Measurements from ENCODE around the gene LOXL3.

LOXL3 gene

DNA sequence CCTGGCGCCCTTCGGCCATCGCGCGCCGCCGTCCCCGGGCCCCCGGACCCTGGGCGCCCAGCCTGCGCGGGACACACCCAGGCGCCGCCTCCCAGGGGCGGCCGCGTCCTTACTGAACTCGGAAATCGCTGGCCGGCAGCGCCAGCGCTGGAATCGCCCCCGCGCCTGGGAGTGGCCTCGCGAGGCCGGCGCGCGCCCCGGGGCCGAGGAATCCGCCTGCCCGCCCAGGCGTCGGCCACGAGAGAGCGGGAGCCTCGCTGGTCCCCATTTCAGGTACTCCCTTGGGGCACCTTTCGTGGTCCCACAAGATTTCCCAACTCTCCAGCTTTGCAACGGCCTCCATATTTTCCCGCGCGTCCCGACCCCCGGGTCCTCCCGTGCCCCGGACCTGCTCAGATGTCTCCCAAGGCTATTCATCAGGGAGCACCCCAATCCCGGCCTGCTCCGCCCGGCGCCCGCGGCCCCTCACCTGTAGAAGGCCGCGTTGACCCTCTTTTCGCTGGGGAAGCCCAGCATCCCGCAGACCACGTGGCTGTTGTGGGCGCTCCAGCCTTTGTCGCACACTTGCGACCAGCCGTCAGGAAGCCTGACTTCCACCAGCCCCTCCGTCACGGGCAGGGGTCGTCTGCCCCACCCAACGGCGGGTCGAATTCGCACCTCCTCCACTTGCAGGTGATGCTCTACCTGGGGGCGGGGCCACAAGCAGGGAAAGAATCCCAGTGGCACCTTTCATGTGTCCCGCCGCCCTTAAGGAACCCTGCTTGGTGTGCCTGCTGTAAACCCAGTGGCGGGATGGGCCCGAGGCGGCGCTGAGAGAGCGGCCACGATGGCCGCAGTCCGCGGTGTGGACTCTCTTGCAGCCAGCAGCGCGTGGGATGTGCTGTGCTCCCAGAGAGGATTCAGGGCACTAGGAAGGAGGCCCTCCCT lies 4.6 kb downstream of the LOXL3 start:
- DNase-seq = no peak

DNA sequence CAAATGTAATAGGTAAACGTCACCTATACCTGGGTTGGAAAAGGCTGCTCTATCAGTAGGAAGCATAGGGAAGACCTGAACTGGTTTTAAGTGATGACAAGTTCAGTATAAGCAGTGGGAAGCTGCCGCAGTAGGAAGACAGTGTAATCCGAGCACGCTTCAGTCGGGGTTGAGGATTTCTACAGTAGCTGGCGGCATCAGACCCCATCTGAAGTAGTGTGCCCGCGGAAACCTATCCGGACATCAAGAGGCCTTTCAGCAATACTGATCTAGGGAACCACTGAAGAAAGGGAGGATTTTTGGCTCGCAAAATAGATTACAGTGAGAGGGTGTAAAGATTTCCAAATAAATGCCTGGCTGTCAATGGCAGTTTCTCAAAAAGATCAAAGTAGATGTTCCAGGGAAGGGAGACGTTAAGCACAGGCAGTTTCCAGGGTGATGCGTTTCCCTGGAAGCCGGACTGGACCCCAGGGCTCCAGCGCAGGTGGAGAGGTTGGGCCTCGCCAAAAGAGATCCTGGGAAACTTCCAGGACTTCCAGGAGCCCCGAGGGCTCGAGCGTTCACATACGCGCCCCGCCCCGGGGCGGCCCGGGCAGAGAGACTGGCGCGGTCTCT lies 5.3 kb downstream of the LOXL3 start:
- DNase-seq = no peak

GRCh38 chr2:74546004-74546403 lies 7.7 kb downstream of the LOXL3 start:
- DNase-seq = no peak

DNA sequence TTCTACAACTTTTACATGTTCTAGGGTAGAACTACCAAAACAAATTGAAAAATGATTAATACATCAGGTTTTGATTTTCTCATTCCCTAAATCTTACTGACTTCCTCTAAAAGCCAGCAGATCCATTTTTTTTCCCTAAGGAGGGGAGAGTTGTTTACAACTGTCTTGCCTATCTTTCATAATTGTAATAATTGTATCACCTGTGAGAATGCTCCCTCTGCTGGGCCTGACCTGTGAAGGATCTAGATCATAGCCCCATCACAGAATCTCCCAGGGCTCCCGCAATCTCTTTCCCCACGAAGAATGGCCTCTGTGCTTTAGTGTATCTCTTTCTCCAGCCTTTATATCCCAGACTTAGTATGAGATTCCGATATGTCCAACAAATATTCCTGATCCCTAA lies 9.1 kb downstream of the LOXL3 start:
- no peak for DNase-seq

- no peak for DNase-seq
These were observed 10.8 kb downstream of the LOXL3 start for GRCh38 chr2:74542978-74543377.

DNA sequence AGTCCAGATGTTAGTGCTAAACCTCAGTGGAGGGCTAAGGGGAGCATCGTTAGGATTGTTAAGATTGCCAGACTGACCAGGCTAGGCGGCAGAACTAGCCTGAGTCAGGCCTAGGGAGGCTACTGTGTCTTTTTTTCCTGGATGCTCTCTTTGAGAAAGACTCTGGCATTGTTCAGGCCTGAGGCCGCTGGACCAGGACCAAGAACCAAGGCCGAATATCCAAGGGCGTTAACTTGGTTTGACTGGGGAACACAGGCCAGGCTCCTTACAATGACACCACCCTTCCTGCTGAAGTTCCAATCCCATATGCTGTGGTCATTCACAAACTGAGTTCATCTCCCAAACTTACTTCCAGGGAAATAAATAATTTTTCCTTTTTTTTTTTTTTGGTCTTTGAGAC lies 13.5 kb downstream of the LOXL3 start:
- no peak for DNase-seq

- DNase-seq = no peak
These were observed 14.8 kb downstream of the LOXL3 start for GRCh38 chr2:74538881-74539339.

GRCh38 chr2:74537140-74537539 lies 16.6 kb downstream of the LOXL3 start:
- no peak for DNase-seq

DNA sequence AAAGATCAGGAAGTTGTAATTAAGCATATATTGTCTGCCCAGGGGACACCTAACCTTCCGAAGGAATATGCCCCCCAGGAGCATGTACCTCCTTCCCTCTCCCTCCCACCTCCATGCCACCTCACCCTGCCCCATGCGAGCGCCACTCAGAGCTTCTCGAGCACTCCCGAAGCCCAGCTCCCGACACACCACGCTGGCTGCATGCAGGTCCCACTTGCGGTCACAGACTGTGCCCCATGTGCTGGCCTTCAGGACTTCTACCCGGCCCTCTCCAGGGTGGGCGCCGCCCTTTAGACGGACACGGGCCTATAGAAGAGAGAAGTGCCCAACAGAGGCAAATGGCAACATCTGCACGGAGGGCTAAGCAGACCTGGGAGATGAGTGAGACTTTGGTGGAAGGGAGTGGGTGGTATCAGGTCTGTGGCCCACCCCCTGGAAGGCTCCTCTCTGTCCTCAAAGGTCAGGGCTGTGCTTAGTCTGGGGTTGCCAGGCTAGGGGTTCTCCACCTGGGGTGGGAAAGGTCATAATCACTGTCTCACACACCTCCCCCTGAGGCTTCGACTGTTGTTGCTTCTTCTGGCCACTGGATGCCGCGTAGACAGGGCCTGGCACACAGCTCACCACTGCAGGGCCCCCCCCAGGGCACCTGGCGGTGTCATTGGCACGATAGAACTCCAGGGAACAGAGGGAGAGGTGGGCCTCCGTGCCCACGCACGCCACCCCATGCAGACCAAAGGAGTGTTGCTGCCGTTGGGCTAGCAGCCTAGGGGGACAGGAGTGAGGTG lies 17.4 kb downstream of the LOXL3 start:
- DNase-seq = no peak

DNA sequence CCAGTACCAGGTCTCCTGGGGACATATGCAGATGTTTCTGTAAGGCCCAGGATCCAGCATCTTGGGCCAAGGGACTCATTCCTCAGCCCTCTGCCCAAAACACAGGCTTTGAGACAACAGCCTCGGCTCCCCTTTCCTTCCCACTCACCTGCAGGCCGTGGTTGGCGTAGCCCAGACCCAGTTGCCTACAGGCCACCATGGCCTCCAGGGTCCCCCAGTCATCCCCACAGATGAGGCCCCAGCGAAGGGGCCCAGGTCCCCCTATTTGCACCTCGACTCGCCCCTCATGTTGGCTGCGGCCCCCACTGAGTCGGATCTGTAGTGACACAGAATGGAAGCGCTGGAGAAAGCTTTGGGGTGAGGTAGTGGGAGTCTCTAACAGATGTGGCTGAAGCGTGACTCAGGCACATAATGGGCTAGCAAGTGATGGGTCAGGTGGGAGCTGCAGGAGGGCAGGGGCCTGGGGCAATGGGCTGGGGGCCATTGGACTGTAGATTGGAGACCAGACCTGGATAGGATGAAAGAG lies 18.2 kb downstream of the LOXL3 start:
- DNase-seq = no peak

GRCh38 chr2:74534411-74534810 lies 19.3 kb downstream of the LOXL3 start:
- DNase-seq = no peak

DNA sequence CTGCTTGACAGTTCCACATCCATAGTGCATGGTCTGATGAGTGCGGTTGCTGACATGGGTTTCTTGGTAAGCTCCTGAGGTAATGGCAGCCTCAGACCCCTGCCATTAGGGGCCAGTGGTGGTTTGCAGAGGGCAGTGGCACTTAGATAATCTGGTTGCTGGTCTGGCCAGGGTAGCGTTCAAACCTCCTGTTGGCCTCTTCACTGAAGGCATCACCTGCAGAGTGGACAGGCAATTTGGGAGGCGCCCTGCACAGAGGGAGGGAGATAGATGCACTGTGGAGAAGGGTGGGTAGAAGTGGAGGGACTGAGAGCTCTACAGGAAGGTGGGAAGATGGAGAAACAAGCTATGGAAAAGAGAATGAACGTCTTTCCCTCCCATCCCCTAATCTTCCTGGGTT lies 20.3 kb downstream of the LOXL3 start:
- DNase-seq = no peak

DNA sequence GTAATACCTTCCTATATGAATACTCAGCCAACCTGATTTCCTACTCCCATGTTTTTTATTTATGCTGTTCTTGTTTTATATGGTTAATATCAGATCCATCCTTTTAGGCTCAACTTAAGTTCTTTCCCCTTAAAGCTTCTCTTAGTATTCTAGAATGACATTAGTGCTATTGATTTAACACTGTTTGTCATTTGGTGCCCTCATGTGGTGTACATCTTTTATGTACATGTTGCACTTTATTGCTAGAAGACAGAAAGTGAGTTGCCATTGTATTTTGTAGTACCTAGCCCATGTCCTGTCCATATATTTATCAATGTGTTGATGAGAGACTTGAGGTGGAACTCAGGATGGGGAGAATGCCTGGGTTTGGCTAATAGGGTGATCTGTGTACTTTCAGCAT lies 21.5 kb downstream of the LOXL3 start:
- no peak for DNase-seq

DNA sequence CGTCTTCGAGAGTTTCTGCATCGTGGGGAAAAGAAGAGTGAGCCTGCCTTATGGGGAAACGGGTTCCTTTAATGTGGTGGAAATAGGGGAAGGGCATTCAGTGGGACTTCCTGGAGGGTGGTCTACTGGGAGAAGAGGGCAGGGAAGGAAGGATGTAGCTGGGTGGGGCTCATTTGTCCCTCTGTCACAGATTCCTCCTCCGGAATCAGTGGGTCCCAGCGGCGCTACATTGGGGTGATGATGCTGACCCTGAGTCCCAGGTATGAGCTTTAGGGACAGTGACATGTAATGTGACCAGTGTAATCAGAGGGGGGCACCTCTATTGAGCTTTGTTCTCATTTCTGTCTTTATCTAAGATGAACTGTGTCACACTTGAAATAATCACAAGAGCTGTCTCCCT lies 22.1 kb downstream of the LOXL3 start:
- DNase-seq = no peak

DNA sequence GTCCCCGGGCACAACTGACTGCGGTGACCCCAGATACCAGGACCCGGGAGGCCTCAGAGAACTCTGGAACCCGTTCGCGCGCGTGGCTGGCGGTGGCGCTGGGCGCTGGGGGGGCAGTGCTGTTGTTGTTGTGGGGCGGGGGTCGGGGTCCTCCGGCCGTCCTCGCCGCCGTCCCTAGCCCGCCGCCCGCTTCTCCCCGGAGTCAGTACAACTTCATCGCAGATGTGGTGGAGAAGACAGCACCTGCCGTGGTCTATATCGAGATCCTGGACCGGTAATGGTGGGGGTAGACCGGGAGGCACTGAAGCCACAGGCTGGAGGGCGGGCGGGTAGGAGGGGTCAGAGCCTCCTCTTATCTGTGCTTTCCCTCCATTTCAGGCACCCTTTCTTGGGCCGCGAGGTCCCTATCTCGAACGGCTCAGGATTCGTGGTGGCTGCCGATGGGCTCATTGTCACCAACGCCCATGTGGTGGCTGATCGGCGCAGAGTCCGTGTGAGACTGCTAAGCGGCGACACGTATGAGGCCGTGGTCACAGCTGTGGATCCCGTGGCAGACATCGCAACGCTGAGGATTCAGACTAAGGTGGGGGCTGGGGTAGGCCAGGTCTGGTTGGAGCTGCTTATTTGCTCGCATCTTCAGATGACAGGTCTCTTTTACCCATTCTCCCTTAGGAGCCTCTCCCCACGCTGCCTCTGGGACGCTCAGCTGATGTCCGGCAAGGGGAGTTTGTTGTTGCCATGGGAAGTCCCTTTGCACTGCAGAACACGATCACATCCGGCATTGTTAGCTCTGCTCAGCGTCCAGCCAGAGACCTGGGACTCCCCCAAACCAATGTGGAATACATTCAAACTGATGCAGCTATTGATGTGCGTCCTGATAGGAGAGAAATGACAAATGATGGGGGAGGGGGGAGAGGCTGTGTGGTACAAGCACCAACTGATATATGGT lies 23.2 kb downstream of the LOXL3 start:
- peak; percentile 44 for DNase-seq

DNA sequence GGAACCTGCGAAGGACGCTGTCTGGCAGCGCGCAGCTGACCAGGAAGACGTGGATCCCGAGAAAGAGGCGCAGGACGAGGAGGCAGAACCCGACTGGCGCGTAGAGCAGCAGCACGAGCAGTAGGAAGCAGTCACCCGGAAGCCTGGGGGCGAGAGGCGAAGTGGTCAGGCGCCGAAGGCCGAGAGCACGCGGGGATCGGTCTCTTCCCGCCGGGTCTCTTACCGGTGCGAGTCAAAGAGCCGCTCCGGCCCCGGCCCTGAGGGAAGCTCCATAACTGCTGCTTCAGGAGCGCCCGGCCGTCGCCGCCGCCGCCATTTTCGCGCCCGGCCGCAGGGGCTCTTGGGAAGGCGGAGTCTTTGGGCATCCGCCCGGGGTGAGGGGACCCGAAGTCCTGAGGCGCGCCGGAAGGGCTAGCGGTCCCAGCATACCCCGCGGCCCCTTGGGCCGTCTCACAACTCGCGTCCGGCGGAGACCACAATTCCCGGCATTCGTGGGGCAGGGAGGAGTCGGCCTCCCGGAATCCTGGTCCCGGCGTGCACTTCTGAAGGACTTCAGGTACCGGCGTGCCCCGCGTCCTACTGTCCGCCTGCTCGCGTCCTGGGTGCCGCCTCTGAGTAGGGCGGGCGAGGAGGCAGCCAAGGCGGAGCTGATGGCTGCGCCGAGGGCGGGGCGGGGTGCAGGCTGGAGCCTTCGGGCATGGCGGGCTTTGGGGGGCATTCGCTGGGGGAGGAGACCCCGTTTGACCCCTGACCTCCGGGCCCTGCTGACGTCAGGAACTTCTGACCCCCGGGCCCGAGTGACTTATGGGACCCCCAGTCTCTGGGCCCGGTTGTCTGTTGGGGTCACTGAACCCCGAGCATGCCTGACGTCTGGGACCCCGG lies 24.1 kb downstream of the LOXL3 start, which contains the start of the genes AUP1 and HTRA2:
TSS of gene AUP1 (minus strand) at position 350 of the 882 bp plus-strand sequence. CDS start at position 273, 77 bp downstream.
TSS of gene HTRA2 (plus strand) at position 577 of the 882 bp plus-strand sequence. CDS start at position 651, 74 bp downstream.
- peak; percentile 94 for DNase-seq

GRCh38 chr2:74528600-74529356 lies 25.0 kb downstream of the LOXL3 start:
- no peak for DNase-seq

DNA sequence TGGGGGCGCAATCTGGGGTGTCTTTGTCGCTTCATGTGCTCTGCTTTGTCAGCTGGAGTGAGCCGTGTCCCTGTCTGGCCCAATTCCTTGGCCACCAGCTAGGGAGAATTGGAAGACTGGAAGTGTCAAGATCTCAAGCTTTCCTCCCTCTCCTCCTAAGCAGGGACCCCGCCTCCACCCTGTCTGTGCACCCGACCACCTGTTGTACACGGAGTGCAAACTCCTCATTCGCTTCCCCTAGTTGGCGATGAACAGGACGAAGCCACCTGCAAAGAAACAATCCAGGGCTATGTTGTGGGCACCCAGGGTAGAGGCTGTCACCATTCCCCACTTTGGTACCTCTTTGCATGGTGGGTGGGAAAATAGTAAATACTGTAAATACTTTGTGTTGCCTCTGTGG lies 26.0 kb downstream of the LOXL3 start:
- no peak for DNase-seq

- DNase-seq = no peak
These were observed 27.0 kb downstream of the LOXL3 start for GRCh38 chr2:74526649-74527230.
